PC-3 (cell line): ENCODE measurements around the gene CRIM1. TPM values are rescaled to one million over a fixed set of nuclear protein-coding genes. Genes with fewer than 3 reads are reported as not detected.
A peak's percentile ranks its signal among the peaks of the same experiment; 100 is the strongest.

Experiments
- ATAC-seq: fragments of 200-7000 bp; cut with Tn5 transposase; 2 replicates; pipeline ENCODE4 v1.9.1; 2020; ENCODE audit warnings: mild to moderate bottlenecking, moderate library complexity
- BruUV-seq: library from RNA; stranded (reverse); fragments of 400-500 nt; replicated peaks from 2 replicates; lab custom pipeline; 2021; lab: Mats Ljungman, UMichigan
- CTCF ChIA-PET: fragments of 300-600 bp; sonication (Branson Sonifier 250); formaldehyde crosslinking; loops from one replicate; lab custom pipeline; 2022; ENCODE audit warnings: antibody characterized with exemption; lab: Charles Lee
- POLR2A ChIA-PET: fragments of 300-600 bp; sonication (Branson Sonifier 250); formaldehyde crosslinking; loops from one replicate; lab custom pipeline; 2022; ENCODE audit warnings: antibody characterized with exemption; ENCODE audit not compliant: unreplicated experiment; lab: Charles Lee
- DNase-seq: peaks from one replicate; pipeline ENCODE4 v3.0.0-alpha.2; 2015
- H2AFZ ChIP-seq: fragments of 300-600 bp; sonication (generic); 2 replicates; pipeline ENCODE4 v1.6.0; 2016; ENCODE audit warnings: antibody characterized with exemption, low read length
- H3F3A ChIP-seq: fragments of 300-600 bp; sonication (generic); one replicate; pipeline ENCODE4 v1.6.0; 2017; ENCODE audit warnings: antibody characterized with exemption, low read length, control low read depth, mild to moderate bottlenecking; ENCODE audit not compliant: unreplicated experiment
- H3K27ac ChIP-seq: fragments of 300-600 bp; sonication (generic); 2 replicates; pipeline ENCODE4 v1.5.1; 2016; ENCODE audit warnings: mild to moderate bottlenecking, low read length
- H3K27me3 ChIP-seq: fragments of 300-600 bp; sonication (generic); 2 replicates; pipeline ENCODE4 v1.6.1; 2016; ENCODE audit warnings: low read length, mixed read lengths
- H3K36me3 ChIP-seq: fragments of 300-600 bp; sonication (generic); 2 replicates; pipeline ENCODE4 v1.6.1; 2016; ENCODE audit warnings: low read depth, mixed run types, low read length, mixed read lengths
- H3K4me1 ChIP-seq: fragments of 300-600 bp; sonication (generic); 2 replicates; pipeline ENCODE4 v1.5.1; 2016; ENCODE audit warnings: low read length; ENCODE audit not compliant: insufficient read depth
- H3K4me2 ChIP-seq: fragments of 300-600 bp; sonication (generic); 2 replicates; pipeline ENCODE4 v1.6.0; 2016; ENCODE audit warnings: low read length
- H3K4me3 ChIP-seq: fragments of 300-600 bp; sonication (generic); 2 replicates; pipeline ENCODE4 v1.5.1; 2016; ENCODE audit warnings: mild to moderate bottlenecking, low read length, mixed read lengths
- H3K79me2 ChIP-seq: fragments of 300-600 bp; sonication (generic); 2 replicates; pipeline ENCODE4 v1.6.1; 2017; ENCODE audit warnings: low read length, mixed read lengths
- H3K9ac ChIP-seq: fragments of 300-600 bp; sonication (generic); 2 replicates; pipeline ENCODE4 v1.6.0; 2016; ENCODE audit warnings: mild to moderate bottlenecking, low read length
- H3K9me2 ChIP-seq: fragments of 300-600 bp; sonication (generic); replicated peaks from 2 replicates; pipeline ENCODE4 v1.6.1; 2016; ENCODE audit warnings: mixed run types, low read length, mixed read lengths
- H3K9me3 ChIP-seq: fragments of 300-600 bp; sonication (generic); 2 replicates; pipeline ENCODE4 v1.6.1; 2016; ENCODE audit warnings: low read length, mixed read lengths
- H4K20me1 ChIP-seq: fragments of 300-600 bp; sonication (generic); 2 replicates; pipeline ENCODE4 v1.6.1; 2016; ENCODE audit warnings: low read length, mixed read lengths
- CTCF ChIP-seq: fragments of 300-600 bp; sonication (generic); conservative IDR thresholded peaks from 2 replicates; pipeline ENCODE4 v1.5.1; 2017; ENCODE audit warnings: antibody characterized with exemption, low read depth, mild to moderate bottlenecking, low read length
- EZH2 ChIP-seq: fragments of 300-600 bp; sonication (generic); IDR thresholded peaks from one replicate; pipeline ENCODE4 v1.6.1; 2017; ENCODE audit warnings: antibody characterized with exemption, mild to moderate bottlenecking, low read length; ENCODE audit not compliant: unreplicated experiment
- EZH2phosphoT487 ChIP-seq: fragments of 300-600 bp; sonication (generic); IDR thresholded peaks from 2 replicates; pipeline ENCODE4 v1.6.1; 2018; ENCODE audit warnings: mild to moderate bottlenecking, antibody characterized with exemption, low read length, borderline replicate concordance
- intact Hi-C: fragments of 100-400 bp; cut with micrococcal nuclease; formaldehyde crosslinking; loops from 2 replicates; pipeline ENCODE4 v1.9.0; 2023
- total RNA-seq: library from RNA; depleted of rRNA; stranded (reverse); fragments of >200 nt; gene quantifications from 2 replicates; pipeline ENCODE4 v1.2.3, GENCODE V29; 2014

Gene CRIM1
- total RNA-seq, 1 experiment from 2014 or later: 70.7 TPM

DNA sequence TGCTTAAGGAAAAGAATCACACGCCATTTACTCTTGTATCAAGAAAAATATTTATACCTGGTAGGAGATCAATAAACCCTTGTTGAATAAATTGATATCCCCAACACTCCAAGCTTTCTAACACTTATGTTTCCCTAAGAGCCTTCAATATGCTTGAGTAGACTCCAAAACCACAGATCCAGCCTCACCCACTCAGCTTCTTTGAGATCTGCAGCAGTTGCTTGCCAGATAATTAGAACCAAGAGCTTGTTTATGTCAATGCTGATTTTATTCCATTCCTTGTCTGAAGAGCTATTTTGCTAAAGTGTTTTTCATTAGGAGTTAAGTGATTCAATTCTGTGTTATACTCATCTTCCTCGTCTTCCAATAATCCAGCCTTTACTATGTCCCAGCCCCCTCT is 26.3 kb upstream of the CRIM1 start:
- Histone ChIP-seq H2AFZ (no peak overlapping the region), H3K4me2 (no peak overlapping the region), H3K79me2 (no peaks in the 10 kb centered on the region), H3K9ac (no peak overlapping the region), H3F3A (no peaks in the 10 kb centered on the region), H3K36me3 (no peaks in the 10 kb centered on the region), H3K4me1 (peaks cover 9% of the 10 kb centered on the region), H3K9me2 (no peaks in the 10 kb centered on the region), H3K27ac (no peak overlapping the region), H4K20me1 (no peaks in the 10 kb centered on the region), H3K27me3 (no peaks in the 10 kb centered on the region), H3K4me3 (no peak overlapping the region), H3K9me3 (no peaks in the 10 kb centered on the region)
- no peak for DNase-seq
- BruUV-seq: no TSS peak
- intact Hi-C loops: no loop called here
- ATAC-seq: no peak
- CTCF ChIA-PET: no interaction called here
- POLR2A ChIA-PET: no interaction called here
- TF ChIP-seq EZH2 (no peak), CTCF (no peak), EZH2phosphoT487 (no peak)

- Histone ChIP-seq H4K20me1 (no peaks in the 10 kb centered on the region), H3K79me2 (no peaks in the 10 kb centered on the region), H3K9me3 (no peaks in the 10 kb centered on the region), H3K36me3 (no peaks in the 10 kb centered on the region), H3K9ac (no peak overlapping the region), H3K4me1 (peaks cover 9% of the 10 kb centered on the region), H3K4me3 (no peak overlapping the region), H3K9me2 (no peaks in the 10 kb centered on the region), H3F3A (no peaks in the 10 kb centered on the region), H3K4me2 (no peak overlapping the region), H3K27ac (no peak overlapping the region), H3K27me3 (no peaks in the 10 kb centered on the region), H2AFZ (no peak overlapping the region)
- CTCF ChIA-PET: no interaction called here
- peak; percentile 58 for DNase-seq
- intact Hi-C loops: no loop called here
- BruUV-seq: no TSS peak
- TF ChIP-seq EZH2phosphoT487 (no peak), EZH2 (no peak), CTCF (no peak)
- POLR2A ChIA-PET: no interaction called here
- no peak for ATAC-seq
Observed at GRCh38 chr2:36329746-36330472, 25.7 kb upstream of the CRIM1 start.
